ENCODE data around the gene RAP1GAP2. TPM values are rescaled to one million over a fixed set of nuclear protein-coding genes. Genes with fewer than 3 reads are reported as not detected.

RAP1GAP2 gene
- polyA plus RNA-seq, 4 donors: 23.3 to 28.2 (median 24.7) TPM

- DNase-seq (ENCODE audit: low read depth in 4 of 4, low spot score in 3 of 4): no peak
Observed at GRCh38 chr17:2852221-2852620, 56.0 kb downstream of the RAP1GAP2 start.

- no peak for DNase-seq (ENCODE audit: low read depth in 4 of 4, low spot score in 3 of 4)
Observed at GRCh38 chr17:2852729-2853282, 56.6 kb downstream of the RAP1GAP2 start.

- DNase-seq (ENCODE audit: low read depth in 4 of 4, low spot score in 3 of 4): no peak
Observed at GRCh38 chr17:2853283-2854142, 57.3 kb downstream of the RAP1GAP2 start.

GRCh38 chr17:2854143-2855055 lies 58.2 kb downstream of the RAP1GAP2 start:
- no peak for DNase-seq (ENCODE audit: low read depth in 4 of 4, low spot score in 3 of 4)

- no peak for DNase-seq (ENCODE audit: low read depth in 4 of 4, low spot score in 3 of 4)
Observed at GRCh38 chr17:2855063-2855600, 58.9 kb downstream of the RAP1GAP2 start.

- no peak for DNase-seq (ENCODE audit: low read depth in 4 of 4, low spot score in 3 of 4)
Observed at GRCh38 chr17:2856727-2857126, 60.5 kb downstream of the RAP1GAP2 start.

GRCh38 chr17:2860045-2860444 lies 63.8 kb downstream of the RAP1GAP2 start:
- no peak for DNase-seq (ENCODE audit: low read depth in 4 of 4, low spot score in 3 of 4)

- no peak for DNase-seq (ENCODE audit: low read depth in 4 of 4, low spot score in 3 of 4)
Observed at GRCh38 chr17:2860883-2861282, 64.6 kb downstream of the RAP1GAP2 start.

- no peak for DNase-seq (ENCODE audit: low read depth in 4 of 4, low spot score in 3 of 4)
Observed at GRCh38 chr17:2862197-2862596, 66.0 kb downstream of the RAP1GAP2 start.

- no peak for DNase-seq (ENCODE audit: low read depth in 4 of 4, low spot score in 3 of 4)
Observed at GRCh38 chr17:2863204-2863603, 67.0 kb downstream of the RAP1GAP2 start.

GRCh38 chr17:2865228-2865627 lies 69.0 kb downstream of the RAP1GAP2 start:
- no peak for DNase-seq (ENCODE audit: low read depth in 4 of 4, low spot score in 3 of 4)

- no peak for DNase-seq (ENCODE audit: low read depth in 4 of 4, low spot score in 3 of 4)
Observed at GRCh38 chr17:2867441-2868424, 71.5 kb downstream of the RAP1GAP2 start.

GRCh38 chr17:2869604-2870003 lies 73.4 kb downstream of the RAP1GAP2 start:
- no peak for DNase-seq (ENCODE audit: low read depth in 4 of 4, low spot score in 3 of 4)

- DNase-seq (ENCODE audit: low read depth in 4 of 4, low spot score in 3 of 4): no peak
Observed at GRCh38 chr17:2871205-2871604, 75.0 kb downstream of the RAP1GAP2 start.

GRCh38 chr17:2871720-2872119 lies 75.5 kb downstream of the RAP1GAP2 start:
- no peak for DNase-seq (ENCODE audit: low read depth in 4 of 4, low spot score in 3 of 4)

GRCh38 chr17:2872282-2872681 lies 76.0 kb downstream of the RAP1GAP2 start:
- DNase-seq (ENCODE audit: low read depth in 4 of 4, low spot score in 3 of 4): no peak

- DNase-seq (ENCODE audit: low read depth in 4 of 4, low spot score in 3 of 4): no peak
Observed at GRCh38 chr17:2874189-2874686, 78.0 kb downstream of the RAP1GAP2 start.

- DNase-seq (ENCODE audit: low read depth in 4 of 4, low spot score in 3 of 4): no peak
Observed at GRCh38 chr17:2875608-2876007, 79.4 kb downstream of the RAP1GAP2 start.

- DNase-seq (ENCODE audit: low read depth in 4 of 4, low spot score in 3 of 4): no peak
Observed at GRCh38 chr17:2876467-2876866, 80.2 kb downstream of the RAP1GAP2 start.
